ENCODE results near the gene SOX13. TPM values are rescaled to one million over a fixed set of nuclear protein-coding genes. Genes with fewer than 3 reads are reported as not detected.

Gene SOX13
- total and polyA plus RNA-seq, 9 of the 15 experiments (the other 6 are each of a cell fraction or from before 2014, with no cell fraction given): 0.03 to 0.35 (median 0.06) TPM; not detected in 5

DNA sequence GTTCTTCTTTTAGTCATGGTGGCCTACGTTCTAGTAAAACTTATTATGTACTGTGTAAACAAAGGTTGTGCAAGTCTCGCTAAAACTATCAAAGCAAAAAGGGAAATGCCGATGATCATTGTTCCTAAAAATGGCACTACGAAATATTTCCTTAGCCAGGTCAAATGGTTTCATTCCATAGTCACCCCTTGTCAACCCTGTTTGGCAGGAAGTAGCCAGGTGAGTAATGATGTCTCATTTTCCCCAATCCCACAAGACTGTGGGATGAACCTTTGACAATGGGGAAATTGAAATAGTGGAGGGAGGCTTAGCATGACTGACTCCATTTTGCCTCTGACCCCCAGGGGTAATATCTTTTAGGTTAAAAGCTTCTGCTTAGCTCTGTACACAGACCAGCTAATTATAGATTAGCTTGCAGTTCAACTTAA lies 98.8 kb downstream of the SOX13 start (continued):
- TF ChIP-seq, protein P1, sequence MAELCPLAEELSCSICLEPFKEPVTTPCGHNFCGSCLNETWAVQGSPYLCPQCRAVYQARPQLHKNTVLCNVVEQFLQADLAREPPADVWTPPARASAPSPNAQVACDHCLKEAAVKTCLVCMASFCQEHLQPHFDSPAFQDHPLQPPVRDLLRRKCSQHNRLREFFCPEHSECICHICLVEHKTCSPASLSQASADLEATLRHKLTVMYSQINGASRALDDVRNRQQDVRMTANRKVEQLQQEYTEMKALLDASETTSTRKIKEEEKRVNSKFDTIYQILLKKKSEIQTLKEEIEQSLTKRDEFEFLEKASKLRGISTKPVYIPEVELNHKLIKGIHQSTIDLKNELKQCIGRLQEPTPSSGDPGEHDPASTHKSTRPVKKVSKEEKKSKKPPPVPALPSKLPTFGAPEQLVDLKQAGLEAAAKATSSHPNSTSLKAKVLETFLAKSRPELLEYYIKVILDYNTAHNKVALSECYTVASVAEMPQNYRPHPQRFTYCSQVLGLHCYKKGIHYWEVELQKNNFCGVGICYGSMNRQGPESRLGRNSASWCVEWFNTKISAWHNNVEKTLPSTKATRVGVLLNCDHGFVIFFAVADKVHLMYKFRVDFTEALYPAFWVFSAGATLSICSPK (IDR thresholded peaks at IDR 0.05; ENCODE audit: borderline replicate concordance): no peak
- TF ChIP-seq ARHGAP35 (IDR thresholded peaks at IDR 0.05; ENCODE audit: partially characterized antibody): no peak
- no peak for TF ChIP-seq RBFOX2 (IDR thresholded peaks at IDR 0.05; ENCODE audit: low read depth, low read length)
- TF ChIP-seq IRF2 (CRISPR knock-in tag; IDR thresholded peaks at IDR 0.05): no peak
- TF ChIP-seq NR2F6 (CRISPR knock-in tag; IDR thresholded peaks at IDR 0.05): no peak
- TF ChIP-seq, protein P2, sequence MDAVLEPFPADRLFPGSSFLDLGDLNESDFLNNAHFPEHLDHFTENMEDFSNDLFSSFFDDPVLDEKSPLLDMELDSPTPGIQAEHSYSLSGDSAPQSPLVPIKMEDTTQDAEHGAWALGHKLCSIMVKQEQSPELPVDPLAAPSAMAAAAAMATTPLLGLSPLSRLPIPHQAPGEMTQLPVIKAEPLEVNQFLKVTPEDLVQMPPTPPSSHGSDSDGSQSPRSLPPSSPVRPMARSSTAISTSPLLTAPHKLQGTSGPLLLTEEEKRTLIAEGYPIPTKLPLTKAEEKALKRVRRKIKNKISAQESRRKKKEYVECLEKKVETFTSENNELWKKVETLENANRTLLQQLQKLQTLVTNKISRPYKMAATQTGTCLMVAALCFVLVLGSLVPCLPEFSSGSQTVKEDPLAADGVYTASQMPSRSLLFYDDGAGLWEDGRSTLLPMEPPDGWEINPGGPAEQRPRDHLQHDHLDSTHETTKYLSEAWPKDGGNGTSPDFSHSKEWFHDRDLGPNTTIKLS (IDR thresholded peaks at IDR 0.05; ENCODE audit: borderline replicate concordance, low read depth): no peak
- TF ChIP-seq ZNF274 (IDR thresholded peaks at IDR 0.05; ENCODE audit: borderline replicate concordance, low read depth, low read length): no peak
- peak; percentile 97 for TF ChIP-seq KLF6 (CRISPR knock-in tag; IDR thresholded peaks at IDR 0.05; ENCODE audit: borderline replicate concordance)
- TF ChIP-seq ZNF77 (CRISPR knock-in tag; IDR thresholded peaks at IDR 0.05): no peak
- no peak for TF ChIP-seq TAL1 (IDR thresholded peaks at IDR 0.05)
- no peak for TF ChIP-seq BHLHE40 (IDR thresholded peaks at IDR 0.05; ENCODE audit: low read length)
- no peak for TF ChIP-seq SMARCB1 (IDR thresholded peaks at IDR 0.05; ENCODE audit: insufficient read length, low read depth)
- TF ChIP-seq POLR3A (IDR thresholded peaks at IDR 0.05; ENCODE audit: borderline replicate concordance, extremely low read depth, insufficient read depth, insufficient read length): no peak
- TF ChIP-seq, protein P3, sequence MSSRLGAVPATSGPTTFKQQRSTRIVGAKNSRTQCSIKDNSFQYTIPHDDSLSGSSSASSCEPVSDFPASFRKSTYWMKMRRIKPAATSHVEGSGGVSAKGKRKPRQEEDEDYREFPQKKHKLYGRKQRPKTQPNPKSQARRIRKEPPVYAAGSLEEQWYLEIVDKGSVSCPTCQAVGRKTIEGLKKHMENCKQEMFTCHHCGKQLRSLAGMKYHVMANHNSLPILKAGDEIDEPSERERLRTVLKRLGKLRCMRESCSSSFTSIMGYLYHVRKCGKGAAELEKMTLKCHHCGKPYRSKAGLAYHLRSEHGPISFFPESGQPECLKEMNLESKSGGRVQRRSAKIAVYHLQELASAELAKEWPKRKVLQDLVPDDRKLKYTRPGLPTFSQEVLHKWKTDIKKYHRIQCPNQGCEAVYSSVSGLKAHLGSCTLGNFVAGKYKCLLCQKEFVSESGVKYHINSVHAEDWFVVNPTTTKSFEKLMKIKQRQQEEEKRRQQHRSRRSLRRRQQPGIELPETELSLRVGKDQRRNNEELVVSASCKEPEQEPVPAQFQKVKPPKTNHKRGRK (tag; IDR thresholded peaks at IDR 0.05): no peak
- no peak for TF ChIP-seq JUN (IDR thresholded peaks at IDR 0.05; ENCODE audit: borderline replicate concordance, low read depth, low read length)
- no peak for TF ChIP-seq JUN (CRISPR knock-in tag; IDR thresholded peaks at IDR 0.05; ENCODE audit: borderline replicate concordance)
- peak in 1 of 2 experiments; percentile 88; a peak in 2 of 4 replicates for TF ChIP-seq MAZ (CRISPR knock-in tag; conservative IDR thresholded peaks at IDR 0.05 in 1 of 2, IDR thresholded peaks at IDR 0.05 in 1 of 2)
- TF ChIP-seq CBX1 (IDR thresholded peaks at IDR 0.05; ENCODE audit: low read depth): no peak
- no peak for TF ChIP-seq RFX1 (IDR thresholded peaks at IDR 0.05)
- TF ChIP-seq ZNF436 (CRISPR knock-in tag; IDR thresholded peaks at IDR 0.05): no peak
- TF ChIP-seq ZNF143 (CRISPR knock-in tag; IDR thresholded peaks at IDR 0.05): no peak
- TF ChIP-seq, protein P4, sequence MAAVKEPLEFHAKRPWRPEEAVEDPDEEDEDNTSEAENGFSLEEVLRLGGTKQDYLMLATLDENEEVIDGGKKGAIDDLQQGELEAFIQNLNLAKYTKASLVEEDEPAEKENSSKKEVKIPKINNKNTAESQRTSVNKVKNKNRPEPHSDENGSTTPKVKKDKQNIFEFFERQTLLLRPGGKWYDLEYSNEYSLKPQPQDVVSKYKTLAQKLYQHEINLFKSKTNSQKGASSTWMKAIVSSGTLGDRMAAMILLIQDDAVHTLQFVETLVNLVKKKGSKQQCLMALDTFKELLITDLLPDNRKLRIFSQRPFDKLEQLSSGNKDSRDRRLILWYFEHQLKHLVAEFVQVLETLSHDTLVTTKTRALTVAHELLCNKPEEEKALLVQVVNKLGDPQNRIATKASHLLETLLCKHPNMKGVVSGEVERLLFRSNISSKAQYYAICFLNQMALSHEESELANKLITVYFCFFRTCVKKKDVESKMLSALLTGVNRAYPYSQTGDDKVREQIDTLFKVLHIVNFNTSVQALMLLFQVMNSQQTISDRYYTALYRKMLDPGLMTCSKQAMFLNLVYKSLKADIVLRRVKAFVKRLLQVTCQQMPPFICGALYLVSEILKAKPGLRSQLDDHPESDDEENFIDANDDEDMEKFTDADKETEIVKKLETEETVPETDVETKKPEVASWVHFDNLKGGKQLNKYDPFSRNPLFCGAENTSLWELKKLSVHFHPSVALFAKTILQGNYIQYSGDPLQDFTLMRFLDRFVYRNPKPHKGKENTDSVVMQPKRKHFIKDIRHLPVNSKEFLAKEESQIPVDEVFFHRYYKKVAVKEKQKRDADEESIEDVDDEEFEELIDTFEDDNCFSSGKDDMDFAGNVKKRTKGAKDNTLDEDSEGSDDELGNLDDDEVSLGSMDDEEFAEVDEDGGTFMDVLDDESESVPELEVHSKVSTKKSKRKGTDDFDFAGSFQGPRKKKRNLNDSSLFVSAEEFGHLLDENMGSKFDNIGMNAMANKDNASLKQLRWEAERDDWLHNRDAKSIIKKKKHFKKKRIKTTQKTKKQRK (IDR thresholded peaks at IDR 0.05; ENCODE audit: borderline replicate concordance, low read depth, low read length): no peak
- TF ChIP-seq ZNF316 (IDR thresholded peaks at IDR 0.05): no peak
